Measurements from ENCODE around the gene FBXW2.
A peak's percentile ranks its signal among the peaks of the same experiment; 100 is the strongest.

The FBXW2 gene, protein sequence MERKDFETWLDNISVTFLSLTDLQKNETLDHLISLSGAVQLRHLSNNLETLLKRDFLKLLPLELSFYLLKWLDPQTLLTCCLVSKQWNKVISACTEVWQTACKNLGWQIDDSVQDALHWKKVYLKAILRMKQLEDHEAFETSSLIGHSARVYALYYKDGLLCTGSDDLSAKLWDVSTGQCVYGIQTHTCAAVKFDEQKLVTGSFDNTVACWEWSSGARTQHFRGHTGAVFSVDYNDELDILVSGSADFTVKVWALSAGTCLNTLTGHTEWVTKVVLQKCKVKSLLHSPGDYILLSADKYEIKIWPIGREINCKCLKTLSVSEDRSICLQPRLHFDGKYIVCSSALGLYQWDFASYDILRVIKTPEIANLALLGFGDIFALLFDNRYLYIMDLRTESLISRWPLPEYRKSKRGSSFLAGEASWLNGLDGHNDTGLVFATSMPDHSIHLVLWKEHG

DNA sequence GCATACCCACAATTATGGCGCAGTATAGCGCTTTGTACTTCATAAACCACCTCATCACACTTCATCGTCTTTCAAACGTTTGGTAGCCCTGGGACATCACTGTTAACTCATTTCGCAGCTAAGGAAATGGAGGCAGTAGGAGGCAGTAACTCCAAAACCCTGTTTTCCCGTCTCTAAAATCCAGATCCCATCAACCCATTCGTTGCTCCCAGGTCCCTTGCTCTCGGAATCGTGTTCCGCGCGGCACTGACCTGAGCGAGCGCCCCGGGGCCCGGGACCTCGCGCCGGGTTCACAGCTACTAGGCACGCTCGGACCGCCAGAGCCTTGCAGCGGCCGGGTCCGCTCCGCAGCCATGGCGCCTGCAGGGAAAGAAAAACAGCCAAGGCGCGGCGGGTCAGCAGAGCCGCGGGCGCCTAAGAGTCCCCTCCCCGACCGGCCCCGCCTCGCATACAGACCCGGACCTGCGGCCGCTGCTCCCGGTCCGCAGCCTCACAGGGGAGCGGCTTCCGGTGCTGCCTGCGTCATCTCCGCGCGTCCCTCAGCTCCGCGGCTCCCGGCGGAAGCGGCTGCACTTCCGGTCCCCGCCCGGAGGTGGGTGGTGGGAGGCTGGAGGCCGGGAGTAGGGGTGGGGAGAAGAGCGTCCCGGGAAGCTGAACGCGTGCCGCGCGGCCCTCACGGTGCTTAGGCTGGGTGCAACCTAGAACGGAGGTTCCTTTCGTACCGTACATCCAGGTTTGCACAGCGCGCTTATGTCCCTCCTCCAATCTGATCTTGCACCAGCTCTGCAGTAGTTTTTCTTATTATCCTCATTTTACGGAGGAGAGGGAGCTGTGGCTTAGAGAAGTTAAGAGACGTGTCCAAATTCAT is at the start of gene FBXW2:
TSS of gene FBXW2 (minus strand) at position 519 of the 868 bp plus-strand sequence. CDS start 5,158 bp downstream, outside the sequence.
- DNase-seq (ENCODE audit: low read depth, low spot score), result peak; percentile 94
- peaks cover 5% of the 10 kb centered on the region for H3K4me1 ChIP-seq (ENCODE audit: insufficient read depth, insufficient read length)
- peak within 1 kb of the TSS; percentile 98 for H3K9ac ChIP-seq (ENCODE audit: insufficient read length, low read depth)
- peaks cover 36% of the 10 kb centered on the region for H3K36me3 ChIP-seq (ENCODE audit: insufficient read depth, insufficient read length, low read length)
- H3K27me3 ChIP-seq (ENCODE audit: insufficient read depth, insufficient read length), result no peaks in the 10 kb centered on the region
- no peaks in the 10 kb centered on the region for H3K9me3 ChIP-seq (ENCODE audit: insufficient read depth, low read length)
- H3K4me3 ChIP-seq (ENCODE audit: insufficient read length, low read depth), result peak within 1 kb of the TSS; percentile 98
- TF ChIP-seq SUZ12 (IDR thresholded peaks at IDR 0.05; ENCODE audit: extremely low read depth, insufficient read depth, insufficient read length) (no peak), ZNF274 (IDR thresholded peaks at IDR 0.05; ENCODE audit: low read depth, low read length) (no peak), YY1 (IDR thresholded peaks at IDR 0.05; ENCODE audit: insufficient read depth, insufficient read length) (no peak)

DNA sequence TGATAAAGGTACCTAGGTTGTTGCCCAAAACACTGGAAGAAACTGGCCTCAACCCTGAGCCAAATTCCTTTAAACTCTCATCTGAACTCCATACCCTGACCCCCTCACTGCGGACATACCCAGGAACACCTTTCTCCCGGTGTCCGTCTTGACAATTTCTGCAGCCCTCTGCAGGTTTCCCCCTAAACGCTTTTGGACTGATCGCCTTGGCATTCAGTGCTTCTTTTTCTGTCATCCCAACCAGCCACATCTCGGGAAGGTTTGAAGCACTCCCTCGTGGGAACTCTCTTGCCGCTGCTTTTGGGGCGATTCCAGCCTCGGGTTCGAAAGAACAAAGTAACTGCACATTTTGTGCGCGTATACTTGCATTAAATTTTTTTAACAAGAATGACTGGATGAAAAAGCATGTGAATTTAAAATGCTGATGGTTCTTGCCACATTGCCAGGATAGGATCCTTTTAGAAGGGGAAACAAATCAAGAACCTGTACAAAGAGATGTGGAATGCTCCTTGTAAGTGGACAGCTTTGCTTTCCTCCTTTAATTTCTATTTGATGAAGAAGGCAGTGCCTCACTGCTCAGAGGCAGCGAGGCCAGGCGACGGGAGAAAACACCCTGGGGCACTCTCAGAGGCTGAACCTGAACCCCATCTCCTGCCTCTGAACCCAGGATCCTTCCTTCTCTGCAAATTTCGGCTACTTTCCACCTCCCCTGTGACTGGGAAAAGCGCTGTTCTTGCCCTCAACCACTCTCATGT is 48.9 kb upstream of the FBXW2 start:
- DNase-seq (ENCODE audit: low read depth, low spot score), result no peak

DNA sequence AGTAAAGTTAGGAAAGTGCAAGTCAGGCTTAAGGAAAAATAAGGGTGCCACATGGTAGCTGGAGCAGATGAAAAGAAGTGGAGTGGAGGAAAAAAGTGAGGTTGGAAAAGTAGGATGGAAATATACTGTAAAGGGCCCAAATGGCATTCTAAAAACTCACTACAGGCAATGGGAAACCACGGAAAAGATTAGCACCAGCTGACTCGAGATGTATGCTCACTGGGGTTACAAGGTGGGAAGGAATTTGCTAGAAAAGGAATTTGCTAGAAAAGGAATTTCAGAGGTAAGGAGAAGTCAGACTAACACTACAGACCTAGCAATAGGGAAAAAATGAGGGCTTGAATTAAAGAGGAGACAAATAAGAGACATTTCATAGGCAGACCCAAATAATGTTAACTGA is 45.9 kb upstream of the FBXW2 start:
- no peak overlapping the region for H3K4me3 ChIP-seq (ENCODE audit: insufficient read length, low read depth)
- peaks cover 38% of the 10 kb centered on the region for H3K36me3 ChIP-seq (ENCODE audit: insufficient read depth, insufficient read length, low read length)
- TF ChIP-seq YY1 (IDR thresholded peaks at IDR 0.05; ENCODE audit: insufficient read depth, insufficient read length) (no peak), SUZ12 (IDR thresholded peaks at IDR 0.05; ENCODE audit: extremely low read depth, insufficient read depth, insufficient read length) (no peak), ZNF274 (IDR thresholded peaks at IDR 0.05; ENCODE audit: low read depth, low read length) (no peak)
- H3K4me1 ChIP-seq (ENCODE audit: insufficient read depth, insufficient read length), result no peaks in the 10 kb centered on the region
- H3K27me3 ChIP-seq (ENCODE audit: insufficient read depth, insufficient read length), result no peaks in the 10 kb centered on the region
- peaks cover 5% of the 10 kb centered on the region; the same call in 1 of the 2 replicates for H3K9me3 ChIP-seq (ENCODE audit: insufficient read depth, low read length)
- no peak overlapping the region for H3K9ac ChIP-seq (ENCODE audit: insufficient read length, low read depth)
- no peak for DNase-seq (ENCODE audit: low read depth, low spot score)

More for the DNA sequence above, 48.9 kb upstream of the FBXW2 start:
- H3K4me1 ChIP-seq (ENCODE audit: insufficient read depth, insufficient read length), result no peaks in the 10 kb centered on the region
- peaks cover 5% of the 10 kb centered on the region; the same call in 1 of the 2 replicates for H3K9me3 ChIP-seq (ENCODE audit: insufficient read depth, low read length)
- no peak for TF ChIP-seq YY1 (IDR thresholded peaks at IDR 0.05; ENCODE audit: insufficient read depth, insufficient read length)
- no peak for TF ChIP-seq SUZ12 (IDR thresholded peaks at IDR 0.05; ENCODE audit: extremely low read depth, insufficient read depth, insufficient read length)
- no peak for TF ChIP-seq ZNF274 (IDR thresholded peaks at IDR 0.05; ENCODE audit: low read depth, low read length)
- H3K27me3 ChIP-seq (ENCODE audit: insufficient read depth, insufficient read length), result no peaks in the 10 kb centered on the region
- H3K4me3 ChIP-seq (ENCODE audit: insufficient read length, low read depth), result peak overlapping the region; percentile 93
- H3K9ac ChIP-seq (ENCODE audit: insufficient read length, low read depth), result peak overlapping the region; percentile 96
- peaks cover 35% of the 10 kb centered on the region for H3K36me3 ChIP-seq (ENCODE audit: insufficient read depth, insufficient read length, low read length)

DNA sequence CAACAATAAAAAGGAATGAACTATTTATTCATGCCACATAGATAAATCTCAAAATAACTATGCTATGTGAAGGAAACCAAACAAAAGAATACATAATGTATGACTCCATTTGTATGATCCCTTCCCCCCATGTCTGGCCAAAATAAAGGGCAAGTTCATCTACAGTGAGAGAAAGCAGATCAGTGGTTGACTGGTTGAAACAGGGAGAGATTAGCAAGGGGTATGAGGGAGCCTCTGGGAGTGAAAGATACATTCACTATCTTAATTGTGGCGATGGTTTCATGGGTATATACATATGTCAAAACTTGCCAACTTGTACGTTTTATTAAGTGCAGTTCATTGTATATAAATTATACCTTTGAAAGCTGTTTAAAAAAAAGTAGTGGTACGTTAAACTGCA is 44.7 kb upstream of the FBXW2 start:
- Histone ChIP-seq H3K4me1 (ENCODE audit: insufficient read depth, insufficient read length) (no peaks in the 10 kb centered on the region), H3K36me3 (ENCODE audit: insufficient read depth, insufficient read length, low read length) (peaks cover 42% of the 10 kb centered on the region), H3K9ac (ENCODE audit: insufficient read length, low read depth) (no peak overlapping the region), H3K9me3 (ENCODE audit: insufficient read depth, low read length) (no peaks in the 10 kb centered on the region), H3K4me3 (ENCODE audit: insufficient read length, low read depth) (no peak overlapping the region), H3K27me3 (ENCODE audit: insufficient read depth, insufficient read length) (no peaks in the 10 kb centered on the region)
- DNase-seq (ENCODE audit: low read depth, low spot score), result no peak
- no peak for TF ChIP-seq ZNF274 (IDR thresholded peaks at IDR 0.05; ENCODE audit: low read depth, low read length)
- no peak for TF ChIP-seq SUZ12 (IDR thresholded peaks at IDR 0.05; ENCODE audit: extremely low read depth, insufficient read depth, insufficient read length)
- TF ChIP-seq YY1 (IDR thresholded peaks at IDR 0.05; ENCODE audit: insufficient read depth, insufficient read length), result no peak

DNA sequence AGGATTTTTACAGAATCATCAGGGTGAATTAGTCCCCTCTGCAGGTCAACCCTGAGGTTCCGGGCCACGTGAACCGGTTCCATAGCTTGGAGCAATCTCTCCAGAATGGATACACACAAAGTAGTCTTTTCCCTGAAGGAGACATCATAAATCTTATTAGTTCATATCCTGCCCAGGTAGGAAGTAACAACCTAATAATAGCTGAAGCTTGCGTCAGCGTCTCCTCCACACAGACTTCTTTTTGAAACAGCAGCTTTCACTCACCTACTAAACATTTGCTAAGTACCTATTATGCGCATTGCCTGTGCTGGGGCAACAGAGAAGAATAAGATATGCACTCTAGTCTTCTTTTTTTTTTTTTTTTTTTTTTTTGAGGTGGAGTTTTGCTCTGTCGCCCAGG is 40.1 kb upstream of the FBXW2 start:
- H3K27me3 ChIP-seq (ENCODE audit: insufficient read depth, insufficient read length), result no peaks in the 10 kb centered on the region
- no peak overlapping the region for H3K9ac ChIP-seq (ENCODE audit: insufficient read length, low read depth)
- DNase-seq (ENCODE audit: low read depth, low spot score), result no peak
- TF ChIP-seq YY1 (IDR thresholded peaks at IDR 0.05; ENCODE audit: insufficient read depth, insufficient read length) (no peak), SUZ12 (IDR thresholded peaks at IDR 0.05; ENCODE audit: extremely low read depth, insufficient read depth, insufficient read length) (no peak), ZNF274 (IDR thresholded peaks at IDR 0.05; ENCODE audit: low read depth, low read length) (no peak)
- no peaks in the 10 kb centered on the region for H3K4me1 ChIP-seq (ENCODE audit: insufficient read depth, insufficient read length)
- H3K36me3 ChIP-seq (ENCODE audit: insufficient read depth, insufficient read length, low read length), result peaks cover 72% of the 10 kb centered on the region
- no peak overlapping the region for H3K4me3 ChIP-seq (ENCODE audit: insufficient read length, low read depth)
- H3K9me3 ChIP-seq (ENCODE audit: insufficient read depth, low read length), result no peaks in the 10 kb centered on the region

DNA sequence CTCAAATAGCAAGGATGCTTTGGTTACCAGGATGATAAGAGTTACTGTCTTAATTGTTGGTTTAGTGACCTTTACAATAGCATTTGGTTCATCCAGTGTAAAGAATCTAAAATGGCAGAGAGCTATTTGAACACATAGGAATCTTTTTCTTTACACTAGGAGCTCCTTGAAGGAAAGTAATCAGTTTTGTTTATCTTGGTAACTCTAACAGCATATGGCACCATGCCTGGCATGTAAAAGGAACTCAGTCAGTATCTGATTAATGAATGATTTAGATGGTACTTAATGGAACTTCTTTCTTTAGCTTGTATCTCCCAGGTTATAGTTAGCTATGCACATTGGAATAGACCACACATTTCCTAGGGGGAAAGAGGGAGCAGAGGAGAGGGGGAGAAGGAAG is 39.6 kb upstream of the FBXW2 start:
- H3K9ac ChIP-seq (ENCODE audit: insufficient read length, low read depth), result no peak overlapping the region
- H3K4me1 ChIP-seq (ENCODE audit: insufficient read depth, insufficient read length), result no peaks in the 10 kb centered on the region
- no peak for DNase-seq (ENCODE audit: low read depth, low spot score)
- no peaks in the 10 kb centered on the region for H3K9me3 ChIP-seq (ENCODE audit: insufficient read depth, low read length)
- H3K36me3 ChIP-seq (ENCODE audit: insufficient read depth, insufficient read length, low read length), result peaks cover 74% of the 10 kb centered on the region
- H3K27me3 ChIP-seq (ENCODE audit: insufficient read depth, insufficient read length), result no peaks in the 10 kb centered on the region
- H3K4me3 ChIP-seq (ENCODE audit: insufficient read length, low read depth), result no peak overlapping the region
- TF ChIP-seq ZNF274 (IDR thresholded peaks at IDR 0.05; ENCODE audit: low read depth, low read length) (no peak), YY1 (IDR thresholded peaks at IDR 0.05; ENCODE audit: insufficient read depth, insufficient read length) (no peak), SUZ12 (IDR thresholded peaks at IDR 0.05; ENCODE audit: extremely low read depth, insufficient read depth, insufficient read length) (no peak)
